Lung (tissue), 12 donors: Measurements from ENCODE around the gene ATP5F1C. TPM values are rescaled to one million over a fixed set of nuclear protein-coding genes. Genes with fewer than 3 reads are reported as not detected.
A peak's percentile ranks its signal among the peaks of the same experiment; 100 is the strongest.
"Not testable (repeated sequence)": the region's sequence is repeated elsewhere in the genome, so short reads cannot be mapped to it uniquely, and the experiment has no call there.

Experiments
- ATAC-seq: fragments of 200-7000 bp; cut with Tn5 transposase; one replicate; pipeline ENCODE4 v1.9.1; 2020; ENCODE audit warnings: moderate number of reproducible peaks; ENCODE audit not compliant: insufficient read depth, low FRiP score
- DNase-seq, 3 donors: peaks; one replicate each; pipeline ENCODE4 v3.0.0-alpha.2; 2013 to 2017
- H3K27ac ChIP-seq, 2 donors: one replicate each; pipeline ENCODE4 v1.5.1; 2013; ENCODE audit warnings: mild to moderate bottlenecking in 2 of 2, moderate library complexity in 2 of 2, control low read depth in 1 of 2, inconsistent platforms in 1 of 2, low read depth in 1 of 2, low read length in 1 of 2
- H3K27me3 ChIP-seq, 3 donors: one replicate each; pipeline ENCODE4 v1.5.1; 2013; ENCODE audit warnings: low read length in 2 of 3; ENCODE audit not compliant: control insufficient read depth in 3 of 3, insufficient read depth in 3 of 3
- H3K36me3 ChIP-seq, 4 donors: one replicate each; pipeline ENCODE4 v1.5.1; 2013; ENCODE audit warnings: low read length in 4 of 4, mild to moderate bottlenecking in 1 of 4, moderate library complexity in 1 of 4; ENCODE audit not compliant: control insufficient read depth in 4 of 4, insufficient read depth in 4 of 4
- H3K4me1 ChIP-seq, 5 donors: one replicate each; pipeline ENCODE4 v1.5.1; 2013; ENCODE audit warnings: low read length in 5 of 5, mild to moderate bottlenecking in 2 of 5, moderate library complexity in 1 of 5; ENCODE audit not compliant: control insufficient read depth in 5 of 5, insufficient read depth in 5 of 5
- H3K4me3 ChIP-seq: one replicate; pipeline ENCODE4 v1.5.1; 2013; ENCODE audit warnings: mild to moderate bottlenecking, control low read depth, moderate library complexity
- H3K9ac ChIP-seq, 2 donors: one replicate each; pipeline ENCODE4 v1.5.1; 2013; ENCODE audit warnings: low read length in 2 of 2, control low read depth in 1 of 2; ENCODE audit not compliant: insufficient read depth in 1 of 2
- H3K9me3 ChIP-seq, 4 donors: one replicate each; pipeline ENCODE4 v1.5.1; 2013; ENCODE audit warnings: low read length in 3 of 4, mild to moderate bottlenecking in 1 of 4, moderate library complexity in 1 of 4; ENCODE audit not compliant: control insufficient read depth in 4 of 4, insufficient read depth in 3 of 4
- WGBS, 2 donors: extraction: QIAGEN DNeasy Blood & Tissue Kit; methylation state at CpG; one replicate each; pipeline ENCODE4 v1.1.7; 2013; 5-methylcytosine and 5-hydroxymethylcytosine counted together
- polyA plus RNA-seq, 2 donors: library from polyadenylated mRNA; stranded (reverse); fragments of 200-250 nt; gene quantifications; one replicate each; pipeline ENCODE4 v1.2.1, GENCODE V29; 2013
- total RNA-seq, 2 donors: library from RNA; depleted of rRNA in 1 of 2; stranded (reverse); fragments of >200 nt in 1 of 2; gene quantifications; one replicate each; pipeline ENCODE4 v1.2.1, GENCODE V29; 2014 to 2021
- TF ChIP-seq, protein P1 (sequence below): IDR thresholded peaks from 2 replicates; pipeline ENCODE4 v1.5.1; 2012; ENCODE audit warnings: mild to moderate bottlenecking; ENCODE audit errors: control extremely low read depth, extremely low read depth
- donor health status: control.
- donor health status: control.
- donor health status: Bipolar disorder and iron deficiency.
- donor health status: healthy.
- donor health status: DM: yes; HTN: yes; CAD: no.

ATP5F1C gene
- total and polyA plus RNA-seq, 4 donors: 175 to 418 (median 209) TPM

- 52 to 54% methylated on average over 10 of the region's 10 CpGs for WGBS, 2 donors
- no peak overlapping the region for H3K27ac ChIP-seq
- TF ChIP-seq, protein P1, sequence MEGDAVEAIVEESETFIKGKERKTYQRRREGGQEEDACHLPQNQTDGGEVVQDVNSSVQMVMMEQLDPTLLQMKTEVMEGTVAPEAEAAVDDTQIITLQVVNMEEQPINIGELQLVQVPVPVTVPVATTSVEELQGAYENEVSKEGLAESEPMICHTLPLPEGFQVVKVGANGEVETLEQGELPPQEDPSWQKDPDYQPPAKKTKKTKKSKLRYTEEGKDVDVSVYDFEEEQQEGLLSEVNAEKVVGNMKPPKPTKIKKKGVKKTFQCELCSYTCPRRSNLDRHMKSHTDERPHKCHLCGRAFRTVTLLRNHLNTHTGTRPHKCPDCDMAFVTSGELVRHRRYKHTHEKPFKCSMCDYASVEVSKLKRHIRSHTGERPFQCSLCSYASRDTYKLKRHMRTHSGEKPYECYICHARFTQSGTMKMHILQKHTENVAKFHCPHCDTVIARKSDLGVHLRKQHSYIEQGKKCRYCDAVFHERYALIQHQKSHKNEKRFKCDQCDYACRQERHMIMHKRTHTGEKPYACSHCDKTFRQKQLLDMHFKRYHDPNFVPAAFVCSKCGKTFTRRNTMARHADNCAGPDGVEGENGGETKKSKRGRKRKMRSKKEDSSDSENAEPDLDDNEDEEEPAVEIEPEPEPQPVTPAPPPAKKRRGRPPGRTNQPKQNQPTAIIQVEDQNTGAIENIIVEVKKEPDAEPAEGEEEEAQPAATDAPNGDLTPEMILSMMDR: no peak
- no peaks in the 10 kb centered on the region for H3K9me3 ChIP-seq
- H3K36me3 ChIP-seq: peaks cover 22 to 31% (median 28%) of the 10 kb centered on the region in 4 donors
- ATAC-seq (peak; percentile 19), DNase-seq (peak in 1 of 3 donors; percentile 6)
- no peak overlapping the region for H3K9ac ChIP-seq
- H3K27me3 ChIP-seq: no peaks in the 10 kb centered on the region
- H3K4me1 ChIP-seq: peaks cover 0 to 4% (median 0%) of the 10 kb centered on the region in 5 donors
- no peak overlapping the region for H3K4me3 ChIP-seq
Measured at GRCh38 chr10:7773845-7774801, 13.9 kb upstream of the ATP5F1C start.

- H3K9me3 ChIP-seq: no peaks in the 10 kb centered on the region
- H3K36me3 ChIP-seq: peaks cover 24 to 38% (median 31%) of the 10 kb centered on the region in 4 donors
- DNase-seq (no peak), ATAC-seq (no peak)
- no peaks in the 10 kb centered on the region for H3K27me3 ChIP-seq
- TF ChIP-seq, protein P1: no peak
- H3K27ac ChIP-seq: no peak overlapping the region
- H3K4me1 ChIP-seq: peaks cover 0 to 4% (median 0%) of the 10 kb centered on the region in 5 donors
- 98 to 99% methylated on average over 2 of the region's 2 CpGs for WGBS, 2 donors
- H3K9ac ChIP-seq: no peak overlapping the region
- no peak overlapping the region for H3K4me3 ChIP-seq
Measured at GRCh38 chr10:7776777-7777176, 11.2 kb upstream of the ATP5F1C start.

DNA sequence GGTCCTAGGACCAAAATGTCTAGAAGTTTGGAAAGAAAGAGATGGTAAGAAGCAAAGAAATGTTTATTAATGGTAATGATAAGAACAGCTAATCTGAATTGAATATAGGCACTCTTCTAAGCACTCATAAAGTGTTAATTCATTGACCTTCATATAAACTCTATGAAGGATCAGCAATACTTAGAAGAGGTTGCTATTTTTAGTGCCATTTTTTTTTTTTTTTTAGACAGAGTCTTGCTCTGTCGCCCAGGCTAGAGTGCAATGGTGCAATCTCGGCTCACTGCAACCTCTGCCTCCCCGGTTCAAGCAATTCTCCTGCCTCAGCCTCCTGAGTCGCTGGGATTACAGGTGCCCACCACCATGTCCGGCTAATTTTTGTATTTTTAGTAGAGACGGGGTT, 5.8 kb upstream of the ATP5F1C start:
- peaks cover 5 to 24% (median 14%) of the 10 kb centered on the region in 4 donors for H3K36me3 ChIP-seq
- H3K4me1 ChIP-seq, H3K9me3 ChIP-seq, DNase-seq, H3K27me3 ChIP-seq, H3K9ac ChIP-seq, ATAC-seq, H3K4me3 ChIP-seq: not testable (repeated sequence)
- H3K27ac ChIP-seq: peak overlapping the region in 1 of 2 donors; percentile 7
- 88 to 92% methylated on average over 6 of the region's 6 CpGs for WGBS, 2 donors

- no peaks in the 10 kb centered on the region for H3K27me3 ChIP-seq
- peaks cover 0 to 21% (median 8%) of the 10 kb centered on the region in 5 donors for H3K4me1 ChIP-seq
- DNase-seq (no peak), ATAC-seq (no peak)
- peaks cover 0 to 4% (median under 1%) of the 10 kb centered on the region in 4 donors for H3K36me3 ChIP-seq
- no peak overlapping the region for H3K4me3 ChIP-seq
- TF ChIP-seq, protein P1: no peak
- no peak overlapping the region for H3K27ac ChIP-seq
- H3K9ac ChIP-seq: peak overlapping the region in 1 of 2 donors; percentile 74
- 57 to 74% methylated on average over 3 of the region's 3 CpGs for WGBS, 2 donors
- H3K9me3 ChIP-seq: no peaks in the 10 kb centered on the region
Measured at GRCh38 chr10:7786430-7786829, 1.5 kb upstream of the ATP5F1C start.
